ENCODE data around the gene NFIC. TPM values are rescaled to one million over a fixed set of nuclear protein-coding genes. Genes with fewer than 3 reads are reported as not detected.
"Not testable (repeated sequence)": the region's sequence is repeated elsewhere in the genome, so short reads cannot be mapped to it uniquely, and the experiment has no call there.

Gene NFIC
- polyA plus RNA-seq, 1 donor = 20.0 TPM

- DNase-seq = no peak
Measured at GRCh38 chr19:3420909-3421619, 54.7 kb downstream of the NFIC start.

GRCh38 chr19:3421656-3422055 is 55.3 kb downstream of the NFIC start:
- DNase-seq = not testable (repeated sequence)

DNA sequence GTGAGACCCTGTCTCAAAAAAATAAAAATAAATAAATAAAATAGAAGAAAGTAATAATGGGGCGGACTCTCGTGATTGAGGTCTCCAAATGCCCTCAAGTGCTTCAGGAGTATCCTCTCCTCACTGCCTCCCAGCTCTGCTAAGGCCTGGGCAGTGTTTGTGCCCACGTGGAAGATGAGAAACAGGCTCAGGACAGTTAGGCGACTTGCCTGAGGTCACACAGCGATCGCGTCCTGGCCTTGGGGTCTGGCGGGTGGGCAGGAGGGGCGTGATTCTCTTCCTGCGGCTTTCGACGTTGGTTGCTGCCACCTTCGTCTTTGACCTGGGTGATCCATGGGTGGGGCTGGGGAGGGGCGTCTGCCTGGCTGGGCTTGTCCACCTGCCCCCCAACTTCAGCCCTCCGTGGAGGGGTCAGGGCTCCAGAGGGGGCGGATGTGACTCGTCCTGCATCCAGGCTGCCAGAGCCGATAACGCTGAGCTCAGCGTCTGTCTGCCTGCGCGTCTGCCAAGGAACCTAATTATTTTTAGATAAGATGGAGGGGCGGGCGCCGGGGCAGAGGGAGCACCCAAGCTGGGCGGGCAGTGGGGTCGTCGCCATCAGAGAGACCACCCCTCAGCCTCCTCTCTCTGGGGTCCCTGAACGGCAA is 56.9 kb downstream of the NFIC start:
- no peak for DNase-seq

DNA sequence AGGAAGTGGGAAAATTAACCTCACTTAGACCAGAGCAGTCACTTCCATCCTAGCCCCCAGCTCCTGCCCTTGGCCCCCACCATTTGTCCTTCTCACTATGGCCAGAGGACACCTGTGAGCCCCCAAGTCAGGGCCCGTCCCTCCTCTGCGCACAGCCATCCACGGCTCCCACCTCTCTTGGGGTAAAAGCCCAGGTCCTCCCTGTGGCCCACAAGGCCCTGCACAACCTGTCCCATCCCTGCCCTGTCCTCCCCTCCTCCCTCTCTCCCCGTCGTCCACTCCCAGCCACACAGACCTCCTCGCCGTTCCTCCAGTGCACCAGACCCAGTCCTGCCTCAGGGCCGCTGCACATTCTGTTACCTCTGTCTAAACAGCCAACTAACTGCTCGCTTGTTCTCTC is 60.0 kb downstream of the NFIC start:
- DNase-seq = no peak

- DNase-seq = not testable (repeated sequence)
Measured at GRCh38 chr19:3430366-3430680, 63.9 kb downstream of the NFIC start.

- no peak for DNase-seq
Measured at GRCh38 chr19:3431760-3432397, 65.5 kb downstream of the NFIC start.

DNA sequence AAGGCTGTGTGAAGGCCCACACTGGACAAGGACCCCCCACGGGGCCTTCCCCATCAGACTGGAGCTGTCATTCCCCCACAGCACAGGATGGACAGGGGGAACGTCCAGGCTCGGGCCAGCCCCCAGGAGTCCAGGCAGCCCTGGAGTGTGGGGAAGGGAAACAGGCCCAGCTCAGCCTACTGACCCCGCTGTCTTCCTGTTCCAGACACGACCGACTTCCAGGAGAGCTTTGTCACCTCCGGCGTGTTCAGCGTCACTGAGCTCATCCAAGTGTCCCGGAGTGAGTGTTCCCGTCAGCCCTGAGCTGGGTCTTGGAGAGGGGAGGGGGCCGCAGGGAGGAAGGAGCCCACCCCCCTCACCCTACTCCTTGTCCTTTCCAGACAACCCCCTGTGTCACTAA is 66.9 kb downstream of the NFIC start:
- no peak for DNase-seq

- no peak for DNase-seq
Measured at GRCh38 chr19:3433805-3434540, 67.6 kb downstream of the NFIC start.

DNA sequence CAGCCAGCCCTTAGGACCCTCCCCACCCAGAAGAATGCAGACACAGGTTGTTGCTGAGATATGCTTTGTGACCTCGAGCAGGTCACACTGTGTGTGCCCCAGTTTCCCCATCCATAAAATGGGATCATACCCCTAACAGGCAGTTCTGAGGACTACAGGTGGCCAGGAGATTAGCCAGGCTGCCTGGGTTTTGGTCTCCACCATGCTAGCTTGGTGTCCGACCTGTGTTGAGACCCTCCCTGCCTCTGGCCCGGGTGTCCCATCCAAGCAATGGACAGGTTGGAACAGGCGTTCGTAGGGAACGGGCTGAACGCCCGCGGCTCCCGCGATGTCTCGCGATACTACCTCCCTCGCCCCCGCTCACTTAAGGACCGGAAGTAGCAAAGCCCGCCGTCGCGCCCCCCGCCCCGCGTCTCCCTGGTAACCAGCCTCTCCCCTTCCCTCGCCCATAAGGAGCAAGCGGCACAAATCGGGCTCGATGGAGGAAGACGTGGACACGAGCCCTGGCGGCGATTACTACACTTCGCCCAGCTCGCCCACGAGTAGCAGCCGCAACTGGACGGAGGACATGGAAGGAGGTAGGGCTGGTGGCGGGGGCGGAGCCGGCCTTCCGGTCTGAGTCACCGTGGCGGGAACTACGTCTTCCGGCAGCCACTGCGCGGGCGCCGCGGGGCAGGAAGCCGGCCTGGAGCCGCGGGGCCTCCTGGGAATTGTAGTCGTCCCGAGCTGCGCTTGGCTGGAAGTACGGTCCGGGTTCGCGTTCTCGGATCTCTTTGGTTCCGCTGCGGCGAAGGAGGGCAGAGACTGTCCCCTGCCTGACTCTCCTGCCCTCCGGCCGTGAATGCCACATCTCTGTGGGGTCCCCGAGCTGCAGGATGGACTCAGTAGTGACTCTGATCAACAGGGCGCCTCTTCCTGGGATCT is 68.5 kb downstream of the NFIC start:
- DNase-seq = peak; percentile 94

- DNase-seq = no peak
Measured at GRCh38 chr19:3440082-3440481, 73.7 kb downstream of the NFIC start.

GRCh38 chr19:3441089-3441985 is 75.0 kb downstream of the NFIC start:
- no peak for DNase-seq

DNA sequence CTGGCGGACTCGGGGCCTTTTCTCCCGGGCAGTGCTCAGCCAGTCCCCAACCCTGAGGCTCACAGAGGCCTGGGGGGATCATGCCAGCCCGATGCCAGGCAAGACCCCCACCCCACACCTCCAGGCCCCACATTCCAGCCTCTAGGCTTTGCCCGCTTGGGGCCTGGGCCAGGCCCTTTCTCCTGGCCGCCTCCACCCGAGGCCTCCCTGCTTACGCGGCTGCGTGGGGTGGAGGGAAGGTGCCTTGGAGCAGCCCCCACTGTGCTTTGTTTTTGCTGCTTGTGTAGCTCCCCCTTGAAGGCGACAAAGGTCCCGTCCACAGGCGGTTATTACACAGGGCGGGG is 75.6 kb downstream of the NFIC start:
- no peak for DNase-seq

- no peak for DNase-seq
Measured at GRCh38 chr19:3442487-3443071, 76.2 kb downstream of the NFIC start.

GRCh38 chr19:3443840-3444694 is 77.7 kb downstream of the NFIC start:
- DNase-seq = peak; percentile 62

GRCh38 chr19:3444695-3445234 is 78.4 kb downstream of the NFIC start:
- DNase-seq = no peak

DNA sequence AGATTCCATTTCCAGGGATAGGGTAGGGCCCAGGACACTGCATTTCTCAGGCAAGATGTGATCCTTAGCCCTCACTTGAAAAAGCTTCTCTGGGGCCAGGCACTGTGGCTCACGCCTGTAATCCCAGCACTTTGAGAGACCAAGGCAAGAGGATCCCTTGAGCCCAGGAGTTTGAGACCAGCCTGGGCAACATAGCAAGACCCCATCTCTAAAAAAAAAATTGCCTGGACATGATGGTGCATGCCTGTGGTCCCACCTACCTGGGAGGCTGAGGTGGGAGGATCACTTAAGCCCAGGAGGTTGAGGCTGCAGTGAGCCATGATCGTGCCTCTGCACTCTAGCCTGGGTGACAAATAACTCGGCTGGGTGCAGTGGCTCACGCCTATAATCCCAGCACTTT is 80.3 kb downstream of the NFIC start:
- DNase-seq = not testable (repeated sequence)

- DNase-seq = no peak
Measured at GRCh38 chr19:3448616-3449334, 82.4 kb downstream of the NFIC start.

GRCh38 chr19:3450796-3451411 is 84.5 kb downstream of the NFIC start:
- DNase-seq = no peak
